Effector memory CD4-positive, alpha-beta T cell (primary cell): ENCODE results near the gene CNKSR2.

Experiments used
- DNase-seq, 3 donors: peaks; one replicate each; pipeline ENCODE4 v3.0.0-alpha.2; 2020
- H3K27ac ChIP-seq: 2 replicates; pipeline ENCODE4 v1.7.0; 2013; ENCODE audit warnings: mild to moderate bottlenecking, low read length, moderate library complexity; ENCODE audit not compliant: insufficient read depth, poor library complexity, severe bottlenecking
- H3K27me3 ChIP-seq: replicated peaks from 2 replicates; pipeline ENCODE4 v1.7.0; 2013; ENCODE audit warnings: mild to moderate bottlenecking, low read length; ENCODE audit not compliant: insufficient read depth, control insufficient read depth, poor library complexity, severe bottlenecking
- H3K36me3 ChIP-seq: 2 replicates; pipeline ENCODE4 v1.7.0; 2013; ENCODE audit warnings: mild to moderate bottlenecking, low read length, moderate library complexity; ENCODE audit not compliant: control insufficient read depth, insufficient read depth
- H3K4me1 ChIP-seq: 2 replicates; pipeline ENCODE4 v1.7.0; 2013; ENCODE audit warnings: low read length, mild to moderate bottlenecking; ENCODE audit not compliant: control insufficient read depth, insufficient read depth, poor library complexity, severe bottlenecking
- H3K4me3 ChIP-seq: 2 replicates; pipeline ENCODE4 v1.7.0; 2013; ENCODE audit warnings: low read length, low read depth, mild to moderate bottlenecking; ENCODE audit not compliant: insufficient read depth, poor library complexity, severe bottlenecking
- H3K9me3 ChIP-seq: 2 replicates; pipeline ENCODE4 v1.7.0; 2013; ENCODE audit warnings: mild to moderate bottlenecking, low read length, moderate library complexity; ENCODE audit not compliant: control insufficient read depth

Gene CNKSR2

DNA sequence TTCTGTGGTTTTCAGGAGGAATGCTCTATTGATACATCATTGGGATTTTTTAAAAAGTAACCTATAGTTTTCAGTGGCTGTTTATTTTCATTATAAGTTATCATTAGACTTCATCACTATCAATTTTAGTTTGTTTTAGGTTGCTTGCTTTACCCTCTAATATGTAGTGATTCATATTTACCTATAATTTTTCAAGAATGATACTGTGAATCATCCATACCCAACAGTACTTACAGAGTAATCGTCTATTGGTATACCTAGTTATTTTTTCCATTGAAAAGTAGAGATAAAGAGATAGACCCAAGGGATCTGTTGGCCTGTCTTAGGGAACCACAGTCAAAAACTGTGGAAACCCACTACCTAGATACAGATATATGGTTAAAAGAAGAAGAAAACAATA, 200.6 kb downstream of the CNKSR2 start:
- no peak for DNase-seq
- Histone ChIP-seq H3K9me3 (no peaks in the 10 kb centered on the region), H3K4me1 (no peaks in the 10 kb centered on the region), H3K4me3 (no peak overlapping the region), H3K27ac (no peak overlapping the region), H3K27me3 (no peaks in the 10 kb centered on the region), H3K36me3 (no peaks in the 10 kb centered on the region)

GRCh38 chrX:21581479-21581878, 207.3 kb downstream of the CNKSR2 start:
- H3K27ac ChIP-seq, result no peak overlapping the region
- no peaks in the 10 kb centered on the region for H3K9me3 ChIP-seq
- no peak overlapping the region for H3K4me3 ChIP-seq
- no peak for DNase-seq
- H3K27me3 ChIP-seq, result no peaks in the 10 kb centered on the region
- H3K4me1 ChIP-seq, result no peaks in the 10 kb centered on the region
- no peaks in the 10 kb centered on the region for H3K36me3 ChIP-seq

DNA sequence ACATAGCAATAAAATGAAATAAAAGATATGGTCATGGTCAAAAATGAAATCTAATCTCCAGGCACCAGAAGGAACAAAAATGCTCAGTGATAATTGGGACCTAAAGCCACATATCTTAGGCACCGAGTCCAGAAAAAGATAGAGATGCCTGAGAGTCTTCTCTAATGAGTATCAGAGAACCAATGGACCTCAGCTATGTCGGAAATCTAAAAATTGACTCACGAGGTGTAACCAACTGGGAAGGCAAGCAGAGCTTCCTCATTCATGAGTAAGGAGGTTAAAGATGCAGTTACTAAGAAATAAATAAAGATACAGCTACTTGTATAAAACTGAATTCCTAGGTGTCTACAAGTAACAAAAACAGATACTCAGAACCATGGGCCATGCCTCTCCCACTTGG, 211.8 kb downstream of the CNKSR2 start:
- Histone ChIP-seq H3K9me3 (no peaks in the 10 kb centered on the region), H3K4me1 (no peaks in the 10 kb centered on the region), H3K4me3 (no peak overlapping the region), H3K27me3 (no peaks in the 10 kb centered on the region), H3K27ac (no peak overlapping the region), H3K36me3 (no peaks in the 10 kb centered on the region)
- no peak for DNase-seq

DNA sequence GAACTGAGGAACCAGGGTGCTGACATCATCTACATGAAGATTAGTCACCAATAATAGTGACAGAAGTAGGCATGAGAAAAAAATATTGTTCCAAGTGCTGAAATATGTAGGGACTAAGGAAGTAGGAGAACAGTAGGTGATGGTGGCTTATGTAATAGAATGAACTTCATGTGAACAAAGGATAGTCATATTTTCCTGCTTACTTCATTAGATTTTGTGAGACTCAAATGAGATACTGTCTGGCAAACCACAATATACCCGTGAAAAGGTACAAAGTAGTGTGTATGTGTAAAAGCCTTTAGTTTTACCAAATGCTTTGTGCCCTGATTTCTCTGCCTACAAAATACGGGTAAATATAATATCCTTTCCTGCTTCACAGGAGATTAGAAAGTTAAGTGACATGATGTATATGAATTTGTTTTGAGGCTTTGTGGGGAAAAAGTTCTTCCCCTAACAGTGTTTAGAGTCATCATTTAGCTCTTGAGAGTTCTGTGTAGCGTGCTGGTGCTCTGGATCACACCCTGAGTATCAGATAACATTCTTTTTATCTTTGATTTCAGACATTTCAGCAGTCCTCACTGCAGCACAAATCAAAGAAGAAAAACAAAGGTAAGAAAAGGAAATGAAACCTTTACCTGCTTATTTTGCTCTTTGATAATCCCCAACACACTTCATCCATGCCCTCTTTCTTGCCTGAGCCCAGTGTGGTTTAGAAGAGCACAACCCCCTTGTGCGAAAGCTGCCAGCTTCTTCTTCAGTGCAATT, 216.0 kb downstream of the CNKSR2 start:
- no peaks in the 10 kb centered on the region for H3K36me3 ChIP-seq
- DNase-seq, result no peak
- H3K27me3 ChIP-seq, result no peaks in the 10 kb centered on the region
- no peaks in the 10 kb centered on the region for H3K9me3 ChIP-seq
- no peaks in the 10 kb centered on the region for H3K4me1 ChIP-seq
- H3K4me3 ChIP-seq, result no peak overlapping the region
- no peak overlapping the region for H3K27ac ChIP-seq

DNA sequence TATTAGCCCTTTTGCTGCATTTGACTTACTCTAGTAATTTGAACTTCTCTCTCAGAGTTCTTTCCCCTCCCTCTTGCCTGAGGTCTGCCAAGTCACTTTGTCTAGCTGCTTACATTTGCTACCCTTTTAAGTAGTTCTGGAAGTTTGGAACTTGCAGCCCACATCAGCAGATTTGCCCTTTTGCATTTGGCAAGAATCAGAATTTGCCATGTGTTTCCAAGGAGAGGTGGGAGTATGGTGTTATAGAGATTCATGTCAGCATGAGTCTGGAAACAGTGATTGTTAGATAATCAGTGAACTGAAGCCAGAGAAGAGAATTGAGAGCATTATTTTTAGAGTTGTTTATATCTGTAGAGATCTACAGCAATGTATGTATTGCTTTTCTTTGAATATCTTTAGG, 231.8 kb downstream of the CNKSR2 start:
- H3K4me1 ChIP-seq, result no peaks in the 10 kb centered on the region
- no peak overlapping the region for H3K27ac ChIP-seq
- no peak overlapping the region for H3K4me3 ChIP-seq
- no peaks in the 10 kb centered on the region for H3K9me3 ChIP-seq
- no peaks in the 10 kb centered on the region for H3K27me3 ChIP-seq
- no peak for DNase-seq
- no peaks in the 10 kb centered on the region for H3K36me3 ChIP-seq

DNA sequence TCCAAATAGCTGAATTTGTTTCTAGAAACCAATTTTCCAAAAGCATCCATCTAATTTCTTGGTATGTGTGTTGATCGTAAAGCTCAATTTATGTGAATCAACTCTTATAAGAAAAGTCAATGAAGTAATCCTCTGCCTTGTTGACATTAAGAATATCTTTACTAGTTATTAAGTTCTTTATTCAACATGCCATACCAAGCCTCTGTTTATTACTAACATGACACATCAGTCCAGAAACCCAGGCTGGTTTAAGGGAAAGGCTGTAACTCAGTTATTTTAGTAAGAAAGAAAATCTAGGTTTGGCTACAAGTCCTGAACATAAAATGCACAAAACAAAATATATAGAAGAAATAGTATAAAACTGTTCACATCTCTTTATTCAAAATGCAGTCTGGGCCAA, 235.9 kb downstream of the CNKSR2 start:
- no peak for DNase-seq
- no peaks in the 10 kb centered on the region for H3K27me3 ChIP-seq
- no peaks in the 10 kb centered on the region for H3K9me3 ChIP-seq
- H3K4me3 ChIP-seq, result no peak overlapping the region
- no peaks in the 10 kb centered on the region for H3K4me1 ChIP-seq
- no peak overlapping the region for H3K27ac ChIP-seq
- H3K36me3 ChIP-seq, result no peaks in the 10 kb centered on the region

- no peak for DNase-seq
- Histone ChIP-seq H3K27ac (no peak overlapping the region), H3K4me3 (no peak overlapping the region), H3K27me3 (no peaks in the 10 kb centered on the region), H3K9me3 (no peaks in the 10 kb centered on the region), H3K36me3 (no peaks in the 10 kb centered on the region), H3K4me1 (no peaks in the 10 kb centered on the region)
These were observed 237.9 kb downstream of the CNKSR2 start for GRCh38 chrX:21612154-21612553.

- Histone ChIP-seq H3K4me3 (no peak overlapping the region), H3K36me3 (no peaks in the 10 kb centered on the region), H3K27ac (no peak overlapping the region), H3K27me3 (no peaks in the 10 kb centered on the region), H3K4me1 (no peaks in the 10 kb centered on the region), H3K9me3 (no peaks in the 10 kb centered on the region)
- no peak for DNase-seq
These were observed 242.2 kb downstream of the CNKSR2 start for GRCh38 chrX:21616386-21616785.

DNA sequence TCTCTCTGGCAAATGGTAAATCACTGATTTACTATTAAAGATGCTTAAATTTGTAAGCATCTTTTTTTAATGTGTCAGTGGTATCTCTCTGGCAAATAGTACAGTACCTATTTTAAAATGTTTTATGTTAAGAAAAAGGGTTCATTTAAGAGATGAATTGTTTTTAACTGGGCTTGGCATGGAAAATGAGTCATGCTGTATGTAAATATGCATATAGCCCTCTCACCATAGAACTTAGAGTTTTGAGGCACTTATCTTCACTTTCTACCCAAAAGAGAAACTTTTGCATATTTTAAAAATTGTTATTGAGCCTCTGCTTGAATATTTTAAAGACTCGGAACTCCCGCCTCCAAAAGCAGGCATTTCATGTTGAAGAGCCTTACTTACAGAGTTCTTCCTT, 246.0 kb downstream of the CNKSR2 start:
- no peaks in the 10 kb centered on the region for H3K4me1 ChIP-seq
- no peak overlapping the region for H3K27ac ChIP-seq
- H3K36me3 ChIP-seq, result no peaks in the 10 kb centered on the region
- no peak overlapping the region for H3K4me3 ChIP-seq
- DNase-seq, result no peak
- H3K9me3 ChIP-seq, result no peaks in the 10 kb centered on the region
- H3K27me3 ChIP-seq, result no peaks in the 10 kb centered on the region

- Histone ChIP-seq H3K4me1 (no peaks in the 10 kb centered on the region), H3K27me3 (no peaks in the 10 kb centered on the region), H3K9me3 (no peaks in the 10 kb centered on the region), H3K27ac (no peak overlapping the region), H3K4me3 (no peak overlapping the region), H3K36me3 (no peaks in the 10 kb centered on the region)
- DNase-seq, result no peak
These were observed 249.7 kb downstream of the CNKSR2 start for GRCh38 chrX:21623778-21624501.
